B cell (primary cell): ENCODE results near the gene AKAP6. TPM values are rescaled to one million over a fixed set of nuclear protein-coding genes. Genes with fewer than 3 reads are reported as not detected.

Experiments used
- ATAC-seq: fragments of 200-7000 bp; cut with Tn5 transposase; one replicate; pipeline ENCODE4 v1.10.0; 2021; ENCODE audit warnings: low read depth, mild to moderate bottlenecking, moderate number of reproducible peaks, moderate library complexity
- CTCF ChIA-PET: fragments of 350-600 bp; sonication (Branson Sonifier 250); formaldehyde crosslinking; loops from one replicate; lab custom pipeline; 2021; ENCODE audit warnings: antibody characterized with exemption, inconsistent platforms; lab: Charles Lee
- POLR2A ChIA-PET: fragments of 350-600 bp; sonication (Branson Sonifier 250); formaldehyde crosslinking; loops from one replicate; lab custom pipeline; 2021; ENCODE audit warnings: antibody characterized with exemption; lab: Charles Lee
- DNase-seq: peaks from one replicate; pipeline ENCODE4 v3.0.0; 2013
- H2AFZ ChIP-seq: 2 replicates; pipeline ENCODE4 v1.6.1; 2012; ENCODE audit warnings: mild to moderate bottlenecking, low read depth, low read length; ENCODE audit not compliant: insufficient read depth, poor library complexity, severe bottlenecking
- H3K27ac ChIP-seq, 2 donors: 1 replicate in 1 of 2; 2 replicates in 1 of 2; pipeline ENCODE4 v1.5.1; 2012 to 2013; ENCODE audit warnings: low read length in 2 of 2, mild to moderate bottlenecking in 2 of 2, moderate library complexity in 1 of 2
- H3K27me3 ChIP-seq, 4 experiments: fragments of 200-600 bp in 1 of 4; sonication (generic) in 1 of 4; replicated peaks in 1 of 4; 1 replicate in 2 of 4; 2 replicates in 2 of 4; pipeline versions ENCODE4 v1.6.1 to v1.7.0; 2013 to 2016; ENCODE audit warnings: low read length in 3 of 4, mild to moderate bottlenecking in 2 of 4, mixed read lengths in 1 of 4, moderate library complexity in 1 of 4; ENCODE audit not compliant: insufficient read depth in 4 of 4, control insufficient read depth in 3 of 4; ENCODE audit errors: control extremely low read depth in 1 of 4
- H3K36me3 ChIP-seq, 2 experiments: replicated peaks in 1 of 2; 1 replicate in 1 of 2; 2 replicates in 1 of 2; pipeline versions ENCODE4 v1.6.1 to v1.7.1; 2013; ENCODE audit warnings: low read length in 1 of 2; ENCODE audit not compliant: insufficient read depth in 2 of 2, control insufficient read depth in 1 of 2; ENCODE audit errors: control extremely low read depth in 1 of 2, extremely low read depth in 1 of 2
- H3K4me1 ChIP-seq, 2 donors: fragments of 200-600 bp in 1 of 2; sonication (generic) in 1 of 2; 1 replicate in 1 of 2; 2 replicates in 1 of 2; pipeline versions ENCODE4 v1.5.1 to v1.6.1; 2013 to 2017; ENCODE audit warnings: low read length in 2 of 2; ENCODE audit not compliant: control insufficient read depth in 2 of 2, insufficient read depth in 2 of 2
- H3K4me2 ChIP-seq: replicated peaks from 2 replicates; pipeline ENCODE3; 2012; ENCODE audit warnings: mild to moderate bottlenecking, low read depth, low read length; ENCODE audit not compliant: poor library complexity, severe bottlenecking
- H3K4me3 ChIP-seq, 5 experiments: fragments of 200-600 bp in 1 of 5; sonication (generic) in 1 of 5; 1 replicate in 3 of 5; 2 replicates in 2 of 5; pipeline versions ENCODE4 v1.5.1 to v1.7.0; 2011 to 2016; ENCODE audit warnings: low read length in 4 of 5, mild to moderate bottlenecking in 4 of 5, low read depth in 2 of 5, control low read depth in 1 of 5, moderate library complexity in 1 of 5; ENCODE audit not compliant: insufficient read depth in 1 of 5; ENCODE audit errors: control extremely low read depth in 1 of 5, extremely low read depth in 1 of 5
- H3K79me2 ChIP-seq: fragments of 200-600 bp; sonication (generic); one replicate; pipeline ENCODE4 v1.6.0; 2016; ENCODE audit warnings: low read length; ENCODE audit not compliant: control insufficient read depth, insufficient read depth
- H3K9ac ChIP-seq: fragments of 200-600 bp; sonication (generic); 2 replicates; pipeline ENCODE4 v1.6.1; 2017; ENCODE audit warnings: mild to moderate bottlenecking, low read length, moderate library complexity
- H3K9me3 ChIP-seq, 3 donors: one replicate each; pipeline versions ENCODE4 v1.6.1 to v1.7.1; 2013; ENCODE audit warnings: low read length in 2 of 3; ENCODE audit not compliant: control insufficient read depth in 2 of 3, insufficient read depth in 1 of 3; ENCODE audit errors: control extremely low read depth in 1 of 3
- H4K20me1 ChIP-seq: 2 replicates; pipeline ENCODE4 v1.6.0; 2012; ENCODE audit warnings: mild to moderate bottlenecking, low read length; ENCODE audit not compliant: insufficient read depth, control insufficient read depth, poor library complexity, severe bottlenecking
- H3K27ac Mint-ChIP-seq: one replicate; pipeline ENCODE4 v1.8.0; 2021; ENCODE audit warnings: mixed read lengths
- H3K27me3 Mint-ChIP-seq: one replicate; pipeline ENCODE4 v1.8.0; 2021; ENCODE audit warnings: mixed read lengths
- H3K4me1 Mint-ChIP-seq: one replicate; pipeline ENCODE4 v1.8.0; 2021; ENCODE audit warnings: mixed read lengths
- H3K4me3 Mint-ChIP-seq: one replicate; pipeline ENCODE4 v1.8.0; 2021; ENCODE audit warnings: mixed read lengths
- H3K9me3 Mint-ChIP-seq: one replicate; pipeline ENCODE4 v1.8.0; 2022; ENCODE audit warnings: mixed read lengths; ENCODE audit not compliant: insufficient read depth
- EZH2 ChIP-seq: IDR thresholded peaks from 2 replicates; pipeline ENCODE4 v1.6.1; 2012; ENCODE audit warnings: borderline replicate concordance, low read depth, mild to moderate bottlenecking, moderate library complexity, low read length; ENCODE audit not compliant: insufficient read depth, poor library complexity, severe bottlenecking
- WGBS: methylation state at CpG from one replicate; pipeline ENCODE4 v1.1.5; 2013; ENCODE audit warnings: missing lambda C conversion rate; ENCODE audit not compliant: insufficient coverage; 5-methylcytosine and 5-hydroxymethylcytosine counted together
- intact Hi-C: fragments of 100-400 bp; cut with micrococcal nuclease; formaldehyde crosslinking; loops from one replicate; pipeline ENCODE4 v1.10.0; 2022
- polyA plus RNA-seq: library from polyadenylated mRNA; depleted of rRNA; stranded (reverse); fragments of >200 nt; gene quantifications from 2 replicates; pipeline ENCODE4 v1.2.3, GENCODE V29; 2012
- total RNA-seq, 2 donors: library from RNA; stranded (reverse); fragments of 120-200 nt in 1 of 2; gene quantifications; 1 replicate in 1 of 2; 2 replicates in 1 of 2; pipeline versions ENCODE4 v1.2.3 to v1.2.4, GENCODE V29; 2013 to 2022
- TF ChIP-seq, protein P1 (sequence below): fragments of 200-600 bp; IDR thresholded peaks from one replicate; pipeline ENCODE4 v1.8.0; 2022; ENCODE audit warnings: antibody characterized with exemption, mild to moderate bottlenecking

AKAP6 gene
- total and polyA plus RNA-seq, 2 donors (not counting 1 experiment from before 2014, with no cell fraction given), result 1.4 to 2.8 TPM

DNA sequence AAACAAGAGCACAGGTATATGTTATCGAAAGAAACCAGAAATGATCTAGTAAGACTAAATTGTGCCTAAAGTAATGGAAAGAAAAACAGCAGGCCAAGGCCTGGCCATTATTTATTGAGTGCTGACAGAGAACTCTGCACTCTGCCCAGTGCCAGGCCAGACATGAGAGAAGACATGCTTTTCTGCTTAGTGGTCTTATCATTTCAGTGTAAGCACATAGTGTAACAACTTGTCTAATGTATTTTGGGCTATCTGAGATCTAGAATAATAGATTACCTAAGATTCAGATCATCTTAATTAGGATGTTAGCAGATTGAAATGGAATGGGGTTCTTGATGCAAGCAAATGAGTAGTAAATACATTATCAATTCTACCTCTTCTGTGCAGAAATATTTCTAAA, 278.3 kb downstream of the AKAP6 start:
- intact Hi-C loops, result no loop called here
- Histone ChIP-seq H3K36me3 (no peaks in the 10 kb centered on the region), H3K4me1 (no peaks in the 10 kb centered on the region), H3K27me3 (no peaks in the 10 kb centered on the region), H3K27ac (no peak overlapping the region), H3K4me3 (no peak overlapping the region), H3K4me2 (no peak overlapping the region), H3K9ac (no peak overlapping the region), H4K20me1 (no peaks in the 10 kb centered on the region), H2AFZ (no peak overlapping the region), H3K79me2 (no peaks in the 10 kb centered on the region), H3K9me3 (no peaks in the 10 kb centered on the region)
- CTCF ChIA-PET, result no interaction called here
- POLR2A ChIA-PET, result no interaction called here
- no peak for TF ChIP-seq EZH2
- TF ChIP-seq, protein P1, sequence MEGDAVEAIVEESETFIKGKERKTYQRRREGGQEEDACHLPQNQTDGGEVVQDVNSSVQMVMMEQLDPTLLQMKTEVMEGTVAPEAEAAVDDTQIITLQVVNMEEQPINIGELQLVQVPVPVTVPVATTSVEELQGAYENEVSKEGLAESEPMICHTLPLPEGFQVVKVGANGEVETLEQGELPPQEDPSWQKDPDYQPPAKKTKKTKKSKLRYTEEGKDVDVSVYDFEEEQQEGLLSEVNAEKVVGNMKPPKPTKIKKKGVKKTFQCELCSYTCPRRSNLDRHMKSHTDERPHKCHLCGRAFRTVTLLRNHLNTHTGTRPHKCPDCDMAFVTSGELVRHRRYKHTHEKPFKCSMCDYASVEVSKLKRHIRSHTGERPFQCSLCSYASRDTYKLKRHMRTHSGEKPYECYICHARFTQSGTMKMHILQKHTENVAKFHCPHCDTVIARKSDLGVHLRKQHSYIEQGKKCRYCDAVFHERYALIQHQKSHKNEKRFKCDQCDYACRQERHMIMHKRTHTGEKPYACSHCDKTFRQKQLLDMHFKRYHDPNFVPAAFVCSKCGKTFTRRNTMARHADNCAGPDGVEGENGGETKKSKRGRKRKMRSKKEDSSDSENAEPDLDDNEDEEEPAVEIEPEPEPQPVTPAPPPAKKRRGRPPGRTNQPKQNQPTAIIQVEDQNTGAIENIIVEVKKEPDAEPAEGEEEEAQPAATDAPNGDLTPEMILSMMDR, result no peak
- ATAC-seq (no peak), DNase-seq (no peak)
- H3K9me3 Mint-ChIP-seq, result no peaks in the 10 kb centered on the region
- H3K27ac Mint-ChIP-seq, result no peak overlapping the region
- H3K27me3 Mint-ChIP-seq, result no peaks in the 10 kb centered on the region
- no peaks in the 10 kb centered on the region for H3K4me1 Mint-ChIP-seq
- no CpG with 5 or more reads among the region's 1 CpG for WGBS
- no peak overlapping the region for H3K4me3 Mint-ChIP-seq

DNA sequence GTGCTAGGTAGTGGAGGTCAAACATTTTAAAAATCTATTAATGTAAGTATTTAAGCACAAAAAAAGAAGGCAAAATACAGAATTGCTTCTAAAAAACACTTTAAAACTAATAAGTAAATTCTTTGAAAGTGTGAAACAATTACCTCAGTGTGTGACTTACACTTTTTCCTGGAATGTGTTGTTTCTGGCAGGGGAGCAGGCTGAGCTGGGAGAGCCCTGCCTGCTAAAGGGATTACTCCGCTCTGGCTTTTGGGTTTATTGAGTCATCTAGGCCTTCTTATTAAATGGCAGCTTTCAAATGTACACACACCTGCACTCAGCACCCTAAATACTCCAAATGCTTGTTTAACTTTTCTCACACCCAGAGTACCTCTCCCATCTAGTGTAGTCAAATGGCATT, 279.8 kb downstream of the AKAP6 start:
- no peak overlapping the region for H2AFZ ChIP-seq
- H3K4me1 Mint-ChIP-seq, result no peaks in the 10 kb centered on the region
- no peak overlapping the region for H3K4me2 ChIP-seq
- no peak overlapping the region for H3K9ac ChIP-seq
- H3K9me3 Mint-ChIP-seq, result no peaks in the 10 kb centered on the region
- intact Hi-C loops, result no loop called here
- H3K4me3 ChIP-seq, result no peak overlapping the region
- ATAC-seq (no peak), DNase-seq (no peak)
- CTCF ChIA-PET, result no interaction called here
- POLR2A ChIA-PET, result no interaction called here
- no peak overlapping the region for H3K4me3 Mint-ChIP-seq
- no peak overlapping the region for H3K27ac ChIP-seq
- H3K27me3 ChIP-seq, result no peaks in the 10 kb centered on the region
- H3K4me1 ChIP-seq, result no peaks in the 10 kb centered on the region
- H4K20me1 ChIP-seq, result no peaks in the 10 kb centered on the region
- WGBS, result 100% methylated on average over 1 of the region's 1 CpG
- H3K27me3 Mint-ChIP-seq, result no peaks in the 10 kb centered on the region
- TF ChIP-seq, protein P1, result no peak
- TF ChIP-seq EZH2, result no peak
- H3K27ac Mint-ChIP-seq, result no peak overlapping the region
- no peaks in the 10 kb centered on the region for H3K79me2 ChIP-seq
- H3K36me3 ChIP-seq, result no peaks in the 10 kb centered on the region
- H3K9me3 ChIP-seq, result no peaks in the 10 kb centered on the region
